ENCODE measurements around the gene MMP1. TPM values are rescaled to one million over a fixed set of nuclear protein-coding genes. Genes with fewer than 3 reads are reported as not detected.

MMP1 gene
- 33.9 and 173 TPM in 2 replicates for total RNA-seq (2012; rRNA removed)

DNA sequence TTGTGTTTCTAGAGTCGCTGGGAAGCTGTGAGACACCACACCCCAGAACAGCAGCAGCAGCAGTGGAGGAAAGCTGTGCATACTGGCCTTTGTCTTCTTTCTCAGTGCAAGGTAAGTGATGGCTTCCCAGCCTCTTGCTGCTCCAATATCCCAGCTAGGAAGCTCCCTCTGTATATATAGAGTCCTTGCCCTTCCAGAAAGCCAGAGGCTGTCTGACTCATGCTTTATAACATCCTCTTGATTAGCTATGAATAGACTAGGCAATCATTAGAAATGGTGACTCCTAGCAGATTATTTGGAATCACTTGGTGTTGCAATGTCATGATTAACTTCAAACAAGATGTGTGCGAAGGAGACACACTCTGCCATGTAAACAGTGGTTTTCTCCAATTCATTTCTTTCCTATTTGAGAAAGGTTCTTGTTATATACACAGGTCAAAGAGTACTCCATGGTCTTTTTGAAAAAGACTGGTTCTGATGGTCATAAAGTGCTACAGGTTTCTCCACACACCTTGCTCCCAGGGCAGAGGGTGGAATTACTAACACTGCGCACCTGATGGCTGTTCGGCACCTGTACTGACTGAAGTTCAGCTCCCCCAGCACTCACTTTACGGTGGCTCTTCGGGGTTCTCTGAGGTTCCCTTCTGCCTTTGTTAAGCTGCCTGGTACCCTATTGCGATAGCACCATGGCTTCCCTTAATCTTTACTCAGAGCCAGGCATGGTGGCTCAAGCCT lies at the start of gene MMP1:
Gene MMP1 (minus strand): TSS at position 149 of the 735 bp plus-strand sequence. CDS start 68 bp downstream, at position 81.
- Histone ChIP-seq H3K4me2 (ENCODE audit: low read length) (no peak within 1 kb of the TSS), H3K4me3 (ENCODE audit: low read length) (no peak within 1 kb of the TSS), H3K27me3 (ENCODE audit: control insufficient read depth, insufficient read depth, low read length) (peaks cover 10% of the 10 kb centered on the region), H3K36me3 (ENCODE audit: insufficient read depth, low read length) (no peaks in the 10 kb centered on the region), H3K4me1 (ENCODE audit: control insufficient read depth, insufficient read depth, low read length) (peaks cover 5% of the 10 kb centered on the region), H3K9ac (ENCODE audit: low read depth, low read length) (no peak within 1 kb of the TSS), H3K9me3 (replicated peaks; ENCODE audit: low read length) (no peaks in the 10 kb centered on the region)

DNA sequence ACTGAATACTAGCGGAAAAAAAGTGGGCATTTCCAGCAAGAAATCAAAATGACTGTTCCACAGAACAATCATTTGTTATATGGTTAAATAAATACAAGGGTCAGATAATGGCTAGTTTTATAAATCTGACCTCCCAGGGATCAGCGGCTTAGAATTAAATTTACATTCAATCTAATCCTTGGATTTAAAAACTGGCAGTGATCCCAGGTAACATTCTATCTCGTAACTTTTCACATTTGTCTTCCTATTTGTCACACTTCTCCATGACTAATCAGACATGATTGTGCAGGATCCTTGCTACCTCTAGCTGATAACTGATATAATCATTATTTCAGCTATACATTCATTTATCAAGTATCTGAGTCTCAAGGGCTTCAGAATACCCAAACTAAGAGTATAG lies 48.3 kb upstream of the MMP1 start:
- no peak overlapping the region for H3K4me3 ChIP-seq (ENCODE audit: low read length)
- H3K4me1 ChIP-seq (ENCODE audit: control insufficient read depth, insufficient read depth, low read length) = peaks cover 24% of the 10 kb centered on the region
- H3K4me2 ChIP-seq (ENCODE audit: low read length) = no peak overlapping the region
- H3K9me3 ChIP-seq (replicated peaks; ENCODE audit: low read length) = no peaks in the 10 kb centered on the region
- H3K9ac ChIP-seq (ENCODE audit: low read depth, low read length) = no peak overlapping the region
- no peaks in the 10 kb centered on the region for H3K36me3 ChIP-seq (ENCODE audit: insufficient read depth, low read length)
- H3K27me3 ChIP-seq (ENCODE audit: control insufficient read depth, insufficient read depth, low read length) = peaks cover 5% of the 10 kb centered on the region

- Histone ChIP-seq H3K4me3 (ENCODE audit: low read length) (no peak within 1 kb of the TSS), H3K4me1 (ENCODE audit: control insufficient read depth, insufficient read depth, low read length) (peaks cover 5% of the 10 kb centered on the region), H3K36me3 (ENCODE audit: insufficient read depth, low read length) (no peaks in the 10 kb centered on the region), H3K9me3 (replicated peaks; ENCODE audit: low read length) (no peaks in the 10 kb centered on the region), H3K4me2 (ENCODE audit: low read length) (no peak within 1 kb of the TSS), H3K27me3 (ENCODE audit: control insufficient read depth, insufficient read depth, low read length) (peaks cover 5% of the 10 kb centered on the region), H3K9ac (ENCODE audit: low read depth, low read length) (no peak within 1 kb of the TSS)
These were observed 45.5 kb upstream of the MMP1 start, which contains the start of gene MMP3 for GRCh38 chr11:102843489-102843888. Gene MMP3 (minus strand): TSS chr11:102843609. CDS start chr11:102843546, 63 bp downstream.

GRCh38 chr11:102842930-102843329 lies 45.0 kb upstream of the MMP1 start:
- Histone ChIP-seq H3K9me3 (replicated peaks; ENCODE audit: low read length) (no peaks in the 10 kb centered on the region), H3K4me3 (ENCODE audit: low read length) (no peak overlapping the region), H3K27me3 (ENCODE audit: control insufficient read depth, insufficient read depth, low read length) (peaks cover 5% of the 10 kb centered on the region), H3K4me1 (ENCODE audit: control insufficient read depth, insufficient read depth, low read length) (peaks cover 5% of the 10 kb centered on the region), H3K36me3 (ENCODE audit: insufficient read depth, low read length) (no peaks in the 10 kb centered on the region), H3K9ac (ENCODE audit: low read depth, low read length) (no peak overlapping the region), H3K4me2 (ENCODE audit: low read length) (no peak overlapping the region)

GRCh38 chr11:102840018-102840417 lies 42.1 kb upstream of the MMP1 start:
- Histone ChIP-seq H3K36me3 (ENCODE audit: insufficient read depth, low read length) (no peaks in the 10 kb centered on the region), H3K4me1 (ENCODE audit: control insufficient read depth, insufficient read depth, low read length) (peaks cover 12% of the 10 kb centered on the region), H3K4me3 (ENCODE audit: low read length) (no peak overlapping the region), H3K4me2 (ENCODE audit: low read length) (no peak overlapping the region), H3K9me3 (replicated peaks; ENCODE audit: low read length) (no peaks in the 10 kb centered on the region), H3K9ac (ENCODE audit: low read depth, low read length) (no peak overlapping the region), H3K27me3 (ENCODE audit: control insufficient read depth, insufficient read depth, low read length) (peaks cover 15% of the 10 kb centered on the region)

DNA sequence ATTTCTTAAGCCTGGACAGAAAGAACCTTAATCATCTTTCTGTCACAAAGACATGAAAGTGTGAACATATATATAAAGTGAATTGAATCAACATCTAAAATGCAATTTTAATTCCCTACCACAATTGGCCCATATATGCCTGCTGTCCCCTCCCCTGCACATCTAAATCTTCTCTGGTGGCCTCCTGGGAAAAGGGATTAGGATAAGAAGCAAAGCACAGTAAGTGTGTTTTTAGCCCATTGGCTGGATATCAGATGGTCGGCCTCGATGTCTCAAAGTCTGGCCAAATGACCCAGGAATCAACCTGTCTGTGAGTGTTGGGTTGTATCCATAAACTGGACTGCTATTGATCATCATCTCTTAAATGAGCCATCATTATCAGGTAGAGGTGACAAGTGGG lies 39.7 kb upstream of the MMP1 start:
- Histone ChIP-seq H3K4me1 (ENCODE audit: control insufficient read depth, insufficient read depth, low read length) (peaks cover 7% of the 10 kb centered on the region), H3K9ac (ENCODE audit: low read depth, low read length) (no peak overlapping the region), H3K27me3 (ENCODE audit: control insufficient read depth, insufficient read depth, low read length) (peaks cover 10% of the 10 kb centered on the region), H3K4me3 (ENCODE audit: low read length) (no peak overlapping the region), H3K4me2 (ENCODE audit: low read length) (no peak overlapping the region), H3K9me3 (replicated peaks; ENCODE audit: low read length) (no peaks in the 10 kb centered on the region), H3K36me3 (ENCODE audit: insufficient read depth, low read length) (no peaks in the 10 kb centered on the region)

- Histone ChIP-seq H3K9me3 (replicated peaks; ENCODE audit: low read length) (no peaks in the 10 kb centered on the region), H3K36me3 (ENCODE audit: insufficient read depth, low read length) (no peaks in the 10 kb centered on the region), H3K4me3 (ENCODE audit: low read length) (no peak overlapping the region)
These were observed 39.2 kb upstream of the MMP1 start for GRCh38 chr11:102837156-102837555.

DNA sequence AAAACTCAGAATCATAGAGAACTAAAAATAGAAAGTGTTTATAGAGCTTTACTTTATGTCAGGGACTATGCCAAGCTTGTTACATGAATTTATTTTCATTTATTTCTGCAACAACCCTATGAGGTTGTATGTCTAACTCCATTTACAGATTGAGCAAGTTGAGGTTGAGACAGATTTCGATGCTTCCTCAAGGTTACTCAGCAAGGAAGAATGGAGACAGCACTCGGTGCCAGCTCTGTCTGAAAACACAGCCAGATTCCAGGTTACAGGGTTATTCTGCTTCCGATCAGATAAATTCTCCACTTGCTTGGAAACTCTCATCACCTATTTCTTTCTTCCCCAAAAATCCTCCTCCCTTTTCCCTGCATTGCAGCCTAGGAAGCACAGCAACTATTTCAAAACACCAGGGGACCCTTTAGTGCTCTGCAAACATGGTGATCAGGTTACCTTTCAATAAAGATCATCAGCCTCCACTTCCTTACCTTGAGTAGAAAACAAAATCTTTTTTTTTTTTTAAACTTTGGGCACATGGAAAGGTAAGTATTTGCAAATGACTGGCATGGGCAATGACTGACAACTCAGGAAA lies 38.4 kb upstream of the MMP1 start:
- H3K36me3 ChIP-seq (ENCODE audit: insufficient read depth, low read length) = no peaks in the 10 kb centered on the region
- peaks cover 7% of the 10 kb centered on the region for H3K4me1 ChIP-seq (ENCODE audit: control insufficient read depth, insufficient read depth, low read length)
- H3K9ac ChIP-seq (ENCODE audit: low read depth, low read length) = no peak overlapping the region
- H3K4me3 ChIP-seq (ENCODE audit: low read length) = no peak overlapping the region
- no peak overlapping the region for H3K4me2 ChIP-seq (ENCODE audit: low read length)
- peaks cover 19% of the 10 kb centered on the region for H3K27me3 ChIP-seq (ENCODE audit: control insufficient read depth, insufficient read depth, low read length)
- H3K9me3 ChIP-seq (replicated peaks; ENCODE audit: low read length) = no peaks in the 10 kb centered on the region

More at GRCh38 chr11:102837156-102837555, 39.2 kb upstream of the MMP1 start:
- Histone ChIP-seq H3K27me3 (ENCODE audit: control insufficient read depth, insufficient read depth, low read length) (peaks cover 14% of the 10 kb centered on the region), H3K4me2 (ENCODE audit: low read length) (no peak overlapping the region), H3K4me1 (ENCODE audit: control insufficient read depth, insufficient read depth, low read length) (peaks cover 7% of the 10 kb centered on the region), H3K9ac (ENCODE audit: low read depth, low read length) (no peak overlapping the region)

GRCh38 chr11:102833731-102834130 lies 35.8 kb upstream of the MMP1 start:
- Histone ChIP-seq H3K4me3 (ENCODE audit: low read length) (no peak overlapping the region), H3K27me3 (ENCODE audit: control insufficient read depth, insufficient read depth, low read length) (peaks cover 19% of the 10 kb centered on the region), H3K9ac (ENCODE audit: low read depth, low read length) (no peak overlapping the region), H3K9me3 (replicated peaks; ENCODE audit: low read length) (no peaks in the 10 kb centered on the region), H3K36me3 (ENCODE audit: insufficient read depth, low read length) (no peaks in the 10 kb centered on the region), H3K4me1 (ENCODE audit: control insufficient read depth, insufficient read depth, low read length) (peaks cover 7% of the 10 kb centered on the region), H3K4me2 (ENCODE audit: low read length) (no peak overlapping the region)

DNA sequence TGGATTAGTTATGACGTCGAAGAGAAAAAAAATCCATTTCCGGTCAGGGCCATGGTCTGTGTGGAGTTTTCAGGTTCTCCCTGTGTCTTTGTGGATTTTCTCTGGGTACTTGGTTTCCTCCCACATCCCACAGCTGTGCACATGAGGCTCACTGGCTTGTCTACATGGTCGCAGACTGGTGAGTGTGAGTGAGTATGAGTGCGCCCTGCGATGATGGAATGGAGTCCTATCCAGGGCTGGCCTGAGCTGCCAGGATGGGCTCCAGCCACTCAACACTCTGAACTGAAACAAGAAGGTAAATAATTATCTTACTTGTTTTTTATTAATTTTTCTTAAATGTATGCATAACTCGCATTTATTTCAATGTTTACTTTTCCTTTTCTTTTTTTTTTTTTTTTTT lies 34.7 kb upstream of the MMP1 start:
- H3K9ac ChIP-seq (ENCODE audit: low read depth, low read length) = no peak overlapping the region
- H3K27me3 ChIP-seq (ENCODE audit: control insufficient read depth, insufficient read depth, low read length) = peaks cover 17% of the 10 kb centered on the region
- H3K9me3 ChIP-seq (replicated peaks; ENCODE audit: low read length) = no peaks in the 10 kb centered on the region

DNA sequence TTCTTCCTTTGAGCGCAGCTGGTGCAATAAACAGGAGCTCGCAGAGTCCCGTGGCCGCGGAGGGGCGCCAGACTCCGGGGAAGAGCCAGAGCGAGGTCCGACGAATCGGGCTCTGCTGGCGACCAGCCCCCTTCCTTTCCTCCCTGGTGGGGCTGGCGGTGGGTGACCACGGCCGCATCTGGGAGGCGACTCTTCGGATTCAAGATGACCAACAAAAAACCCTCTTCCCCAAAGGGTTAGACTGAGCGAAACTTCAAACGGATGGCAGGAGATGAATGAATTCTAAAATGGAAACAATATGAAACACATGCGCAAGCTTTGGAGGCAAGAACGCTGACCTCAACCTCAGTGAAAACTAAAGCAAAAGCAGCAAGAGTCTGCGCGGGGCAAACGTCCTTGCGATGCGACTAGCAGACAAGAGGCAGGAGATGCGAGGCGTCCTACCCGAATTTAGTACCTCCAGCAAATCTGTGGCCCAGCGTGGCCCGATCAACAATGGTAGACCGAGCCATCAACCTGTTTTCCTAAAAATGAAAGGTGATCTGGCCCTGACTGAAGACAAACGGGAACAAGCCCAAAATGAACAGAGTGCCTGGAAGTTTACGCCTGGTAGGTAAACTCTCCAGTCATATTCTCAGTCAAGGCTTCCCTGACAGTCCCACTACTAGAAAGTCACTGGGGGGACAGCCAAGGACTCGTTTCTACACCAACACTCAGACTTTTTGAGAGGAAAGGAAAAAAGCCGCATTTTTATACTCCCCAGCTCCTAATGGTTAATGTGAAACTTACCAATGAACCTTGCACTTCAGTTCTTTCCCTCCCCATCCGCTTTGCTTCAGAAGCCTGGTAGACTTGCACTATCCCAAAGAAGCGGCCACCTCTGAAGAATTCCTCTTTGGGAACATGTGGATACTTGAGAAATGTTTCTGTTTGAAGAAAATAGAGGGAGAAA lies 33.8 kb upstream of the MMP1 start:
- Histone ChIP-seq H3K36me3 (ENCODE audit: insufficient read depth, low read length) (no peaks in the 10 kb centered on the region), H3K9ac (ENCODE audit: low read depth, low read length) (no peak overlapping the region), H3K4me3 (ENCODE audit: low read length) (no peak overlapping the region), H3K4me2 (ENCODE audit: low read length) (peak overlapping the region; percentile 58), H3K4me1 (ENCODE audit: control insufficient read depth, insufficient read depth, low read length) (peaks cover 7% of the 10 kb centered on the region), H3K9me3 (replicated peaks; ENCODE audit: low read length) (no peaks in the 10 kb centered on the region), H3K27me3 (ENCODE audit: control insufficient read depth, insufficient read depth, low read length) (peaks cover 13% of the 10 kb centered on the region)

More for the DNA sequence above, 34.7 kb upstream of the MMP1 start:
- Histone ChIP-seq H3K36me3 (ENCODE audit: insufficient read depth, low read length) (no peaks in the 10 kb centered on the region), H3K4me2 (ENCODE audit: low read length) (no peak overlapping the region), H3K4me3 (ENCODE audit: low read length) (no peak overlapping the region), H3K4me1 (ENCODE audit: control insufficient read depth, insufficient read depth, low read length) (peaks cover 7% of the 10 kb centered on the region)
